Progenitor cell of endocrine pancreas (in vitro differentiated cells): ENCODE measurements around the gene PDX1. TPM values are rescaled to one million over a fixed set of nuclear protein-coding genes. Genes with fewer than 3 reads are reported as not detected.

Source experiments
- DNase-seq: peaks from one replicate; pipeline ENCODE4 v3.0.0; 2021; ENCODE audit warnings: low spot score; ENCODE audit not compliant: unreplicated experiment
- H3K27ac Mint-ChIP-seq: 2 replicates; pipeline ENCODE4 v1.8.0; 2021; ENCODE audit warnings: mild to moderate bottlenecking, moderate library complexity, mixed read lengths
- H3K27me3 Mint-ChIP-seq: 2 replicates; pipeline ENCODE4 v1.8.0; 2021; ENCODE audit warnings: mixed read lengths
- H3K36me3 Mint-ChIP-seq: 2 replicates; pipeline ENCODE4 v1.8.0; 2022; ENCODE audit warnings: mixed read lengths; ENCODE audit not compliant: insufficient read depth
- H3K4me1 Mint-ChIP-seq: 2 replicates; pipeline ENCODE4 v1.8.0; 2021; ENCODE audit warnings: low read depth, mixed read lengths
- H3K4me3 Mint-ChIP-seq: 2 replicates; pipeline ENCODE4 v1.8.0; 2021; ENCODE audit warnings: low read depth, mild to moderate bottlenecking, moderate library complexity, mixed read lengths
- H3K9me3 Mint-ChIP-seq: 2 replicates; pipeline ENCODE4 v1.8.0; 2021; ENCODE audit warnings: low read depth, mixed read lengths
- CTCF ChIP-seq: fragments of 200-600 bp; sonication (generic); IDR thresholded peaks from one replicate; pipeline ENCODE4 v1.5.0; 2021; ENCODE audit warnings: antibody characterized with exemption, mild to moderate bottlenecking; ENCODE audit not compliant: unreplicated experiment
- total RNA-seq: library from RNA; stranded (reverse); gene quantifications from 2 replicates; pipeline ENCODE4 v1.2.1, GENCODE V29; 2021

Gene PDX1
- total RNA-seq, 1 donor from 2014 or later = 303 TPM

- no peak for TF ChIP-seq CTCF
- Mint-ChIP-seq H3K4me3 (peak overlapping the region; percentile 99), H3K4me1 (peaks cover 35% of the 10 kb centered on the region), H3K9me3 (no peaks in the 10 kb centered on the region), H3K36me3 (peaks cover 34% of the 10 kb centered on the region), H3K27me3 (no peaks in the 10 kb centered on the region), H3K27ac (peak overlapping the region; percentile 100)
- no peak for DNase-seq
Measured at GRCh38 chr13:27919659-27919933, 204 bp upstream of the PDX1 start.

- H3K9me3 Mint-ChIP-seq = no peaks in the 10 kb centered on the region
- peak overlapping the region; percentile 99 for H3K4me3 Mint-ChIP-seq
- H3K36me3 Mint-ChIP-seq = peaks cover 40% of the 10 kb centered on the region
- H3K27me3 Mint-ChIP-seq = no peaks in the 10 kb centered on the region
- DNase-seq = no peak
- H3K4me1 Mint-ChIP-seq = peaks cover 30% of the 10 kb centered on the region
- TF ChIP-seq CTCF = no peak
- H3K27ac Mint-ChIP-seq = peak overlapping the region; percentile 98
Measured at GRCh38 chr13:27920677-27921420, 1.0 kb downstream of the PDX1 start.

- no peak for TF ChIP-seq CTCF
- H3K4me3 Mint-ChIP-seq = peak overlapping the region; percentile 99
- DNase-seq = no peak
- peak overlapping the region; percentile 98 for H3K27ac Mint-ChIP-seq
- H3K4me1 Mint-ChIP-seq = peaks cover 34% of the 10 kb centered on the region
- H3K36me3 Mint-ChIP-seq = peaks cover 47% of the 10 kb centered on the region
- H3K9me3 Mint-ChIP-seq = no peaks in the 10 kb centered on the region
- no peaks in the 10 kb centered on the region for H3K27me3 Mint-ChIP-seq
Measured at GRCh38 chr13:27921421-27921960, 1.7 kb downstream of the PDX1 start.

- Mint-ChIP-seq H3K27me3 (no peaks in the 10 kb centered on the region), H3K4me1 (peaks cover 39% of the 10 kb centered on the region), H3K27ac (peak overlapping the region; percentile 97), H3K9me3 (no peaks in the 10 kb centered on the region), H3K4me3 (peak overlapping the region; percentile 99), H3K36me3 (peaks cover 54% of the 10 kb centered on the region)
- DNase-seq = no peak
- TF ChIP-seq CTCF = no peak
Measured at GRCh38 chr13:27921961-27922882, 2.4 kb downstream of the PDX1 start.

GRCh38 chr13:27922883-27923612 is 3.2 kb downstream of the PDX1 start:
- TF ChIP-seq CTCF = no peak
- DNase-seq = no peak
- Mint-ChIP-seq H3K9me3 (no peaks in the 10 kb centered on the region), H3K4me1 (peaks cover 44% of the 10 kb centered on the region), H3K4me3 (peak overlapping the region; percentile 99), H3K27ac (peak overlapping the region; percentile 97), H3K27me3 (no peaks in the 10 kb centered on the region), H3K36me3 (peaks cover 62% of the 10 kb centered on the region)
